Activated T-helper 1 cell treated with Interleukin-2 at 50 U/mL for 16 hours (primary cell): ENCODE data around the gene LEO1.
"Not testable (repeated sequence)": the region's sequence is repeated elsewhere in the genome, so short reads cannot be mapped to it uniquely, and the experiment has no call there.

ENCODE experiments used
- DNase-seq: peaks from one replicate; pipeline ENCODE4 v3.0.0-alpha.2; 2020; ENCODE audit warnings: low read depth

The LEO1 gene

DNA sequence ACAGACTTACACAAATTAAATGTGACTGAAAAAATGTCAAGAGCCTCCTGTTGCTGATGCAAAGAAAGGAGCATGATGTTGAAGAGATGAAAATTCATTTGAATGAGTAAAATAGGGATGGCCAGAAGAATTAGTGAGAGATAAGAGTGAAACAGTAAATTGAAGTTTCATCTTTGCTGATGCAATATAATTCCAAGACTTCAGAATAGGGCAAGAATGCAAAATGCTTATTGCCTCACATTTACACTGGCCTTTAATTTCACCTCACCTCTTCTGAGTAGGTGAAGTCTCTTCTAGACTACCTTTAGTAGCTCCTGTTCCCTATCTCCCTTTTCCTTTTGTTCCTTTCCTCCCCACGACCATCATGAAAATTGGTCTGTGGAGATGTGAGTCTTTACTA lies 32.1 kb upstream of the LEO1 start:
- no peak for DNase-seq

DNA sequence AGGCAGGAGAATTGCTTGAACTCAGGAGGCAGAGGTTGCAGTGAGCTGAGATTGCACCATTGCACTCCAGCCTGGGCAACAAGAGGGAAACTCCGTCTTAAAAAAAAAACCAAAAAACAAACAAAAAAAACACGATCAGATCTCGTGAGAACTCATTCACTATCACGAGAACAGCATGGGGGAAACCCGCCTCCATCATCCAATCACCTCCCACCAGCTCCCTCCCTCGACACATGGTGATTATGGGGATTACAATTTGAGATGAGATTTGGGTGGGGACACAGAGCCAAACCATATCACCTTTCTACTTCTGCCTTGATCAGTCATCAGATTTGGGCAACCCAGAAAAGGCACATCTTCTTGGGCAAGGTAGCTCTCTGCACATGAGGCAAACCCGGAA lies 31.5 kb upstream of the LEO1 start:
- DNase-seq = not testable (repeated sequence)

DNA sequence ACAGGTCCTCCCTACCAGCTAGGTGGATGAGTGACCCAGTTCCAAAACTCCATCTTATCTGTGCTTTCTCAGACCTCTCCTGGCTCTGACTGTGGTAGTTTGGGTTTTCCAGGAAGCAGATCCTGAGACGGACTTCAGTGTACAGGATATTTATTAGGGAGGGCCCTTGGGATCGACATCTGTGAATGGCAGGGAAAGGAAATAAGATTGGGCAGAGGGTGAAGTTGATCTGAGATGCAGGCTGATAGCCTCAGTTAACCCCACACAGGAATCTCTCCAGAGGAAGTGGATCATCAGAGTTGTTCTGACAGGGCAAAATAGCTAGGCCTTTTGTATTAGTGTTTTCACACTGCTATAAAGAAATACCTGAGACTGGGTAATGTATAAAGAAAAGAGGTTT lies 30.8 kb upstream of the LEO1 start:
- no peak for DNase-seq

DNA sequence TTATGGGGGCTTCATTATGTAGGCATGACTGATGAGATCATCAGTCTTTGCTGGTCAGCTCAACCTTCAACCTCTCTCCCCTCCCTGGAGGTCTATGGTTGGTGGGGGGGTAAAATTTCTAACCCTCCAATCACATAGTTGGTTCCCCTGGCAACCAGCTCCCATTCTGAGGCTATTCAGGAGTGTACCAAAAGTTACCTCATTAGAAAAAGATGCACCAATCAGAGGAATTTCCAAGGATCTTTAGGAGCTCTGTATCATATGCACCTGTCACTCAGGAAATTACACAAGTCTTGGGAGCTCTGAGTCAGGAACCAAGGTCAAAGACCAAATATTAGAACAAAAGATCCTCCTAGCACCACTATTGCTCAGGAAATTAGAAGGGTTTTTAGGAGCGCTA lies 21.4 kb upstream of the LEO1 start:
- no peak for DNase-seq

DNA sequence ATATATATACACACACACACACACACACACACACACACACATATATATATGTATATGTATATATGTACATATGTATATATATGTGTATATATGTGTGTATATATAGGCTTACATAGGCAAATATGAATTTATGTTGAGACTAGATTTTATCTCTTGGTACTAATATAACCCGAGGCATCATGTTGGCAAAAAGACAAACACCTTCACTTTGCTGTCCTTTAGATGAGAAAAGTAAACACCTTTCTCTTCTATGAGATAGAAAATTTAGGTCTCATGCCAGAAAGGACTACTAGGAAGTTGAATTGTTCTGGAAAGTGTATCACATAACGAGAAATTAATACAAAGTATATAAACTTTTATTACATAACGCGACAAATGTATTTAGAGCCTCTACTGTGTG lies 19.6 kb upstream of the LEO1 start:
- no peak for DNase-seq

DNA sequence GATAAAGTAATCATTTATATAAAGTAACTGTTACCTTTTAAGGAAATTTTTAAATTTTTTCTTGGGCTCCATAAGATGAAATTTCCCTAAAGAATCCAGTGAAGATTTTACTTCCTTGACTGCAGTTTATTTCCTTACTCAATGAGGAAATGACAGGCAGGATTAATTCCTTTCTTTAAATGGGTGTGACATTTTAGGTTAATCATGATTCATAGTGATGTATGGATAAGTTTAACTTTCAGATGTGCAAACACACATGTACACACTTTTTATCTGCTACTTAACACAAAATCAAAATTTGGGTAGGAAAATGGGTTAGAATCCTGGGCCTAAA lies 11.2 kb upstream of the LEO1 start:
- no peak for DNase-seq

DNA sequence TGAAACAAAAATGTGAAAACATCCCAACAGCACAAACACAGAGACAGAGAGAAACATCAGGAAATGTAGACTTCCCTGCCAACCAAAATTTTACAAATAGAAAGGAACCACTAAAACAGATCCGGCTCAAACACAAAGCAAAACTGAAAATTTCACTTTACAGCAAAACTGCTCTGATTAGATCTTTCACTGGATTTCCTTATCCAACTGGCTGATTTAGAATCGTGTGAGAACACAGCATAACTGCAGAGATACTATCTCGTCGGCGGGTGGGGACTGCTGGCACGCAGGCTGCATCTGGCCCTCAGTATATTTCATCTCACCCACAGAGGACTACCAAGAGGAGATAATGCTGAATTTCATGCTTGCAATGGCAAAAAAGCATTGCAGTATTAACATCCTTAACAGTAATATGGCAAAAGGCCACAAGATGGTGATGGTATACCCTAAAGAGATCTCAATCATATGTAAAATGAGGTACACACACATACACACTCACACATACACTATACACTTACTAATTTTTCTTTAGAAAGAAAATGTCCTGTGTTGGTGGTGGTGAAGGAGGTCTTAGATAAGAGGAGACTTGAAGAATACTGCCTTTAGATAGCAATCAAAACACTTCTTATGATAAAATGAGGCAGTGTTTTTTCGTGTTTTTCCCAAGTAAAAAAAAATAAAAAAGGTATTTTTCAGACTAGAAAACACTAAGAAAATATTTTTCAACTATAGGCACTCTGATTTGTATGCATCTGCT lies 10.6 kb upstream of the LEO1 start:
- no peak for DNase-seq

DNA sequence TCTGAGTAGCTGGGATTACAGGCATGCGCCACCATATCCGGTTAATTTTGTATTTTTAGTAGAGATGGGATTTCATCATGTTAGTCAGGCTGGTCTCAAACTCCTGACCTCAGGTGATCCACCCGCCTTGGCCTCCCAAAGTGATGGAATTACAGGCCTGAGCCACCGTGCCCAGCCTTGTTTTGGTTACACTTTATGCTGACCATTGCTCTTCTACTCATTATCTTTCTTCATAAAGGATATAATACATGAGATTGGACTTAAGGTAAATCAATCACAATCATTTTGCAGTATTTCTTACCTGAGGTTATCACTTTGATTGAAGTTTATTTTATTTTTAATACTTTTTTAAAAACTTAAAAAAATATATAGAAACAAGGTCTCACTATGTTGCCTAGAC lies 2.2 kb upstream of the LEO1 start:
- DNase-seq = no peak

DNA sequence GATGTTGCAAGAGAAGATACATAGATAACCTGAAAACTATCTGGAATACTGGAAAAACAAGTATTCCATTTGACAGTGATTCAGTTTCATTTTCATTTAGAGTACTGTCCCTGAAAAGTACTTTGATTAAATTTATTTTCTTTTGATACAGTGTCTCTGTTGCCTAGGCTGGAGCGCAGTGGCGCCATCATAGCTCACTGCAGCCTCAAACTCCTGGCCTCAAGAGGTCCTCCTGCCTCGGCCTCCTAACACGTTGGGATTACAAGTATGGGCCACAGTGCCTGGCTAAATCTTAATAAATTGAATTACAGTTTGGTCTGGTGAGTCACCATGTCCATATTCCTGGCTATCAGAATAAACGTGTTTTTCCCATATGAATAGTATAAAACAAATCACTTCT lies 1.6 kb upstream of the LEO1 start:
- DNase-seq = no peak

DNA sequence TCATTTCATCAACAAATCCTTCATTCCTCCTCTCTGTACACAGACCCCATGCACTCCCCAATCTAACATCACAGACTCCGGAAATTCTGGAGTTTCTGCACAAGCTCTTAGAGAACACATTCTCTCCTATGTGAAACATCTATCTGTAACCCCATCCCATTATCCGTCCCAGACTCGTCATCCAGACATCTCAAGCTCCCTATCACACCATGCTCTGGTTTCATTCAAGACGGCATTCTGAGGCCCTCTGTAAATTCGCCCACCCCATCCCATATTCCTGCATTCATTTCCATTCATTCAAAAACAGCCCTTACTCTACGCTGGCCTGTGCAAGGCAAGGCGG lies 575 bp downstream of the LEO1 start:
- DNase-seq = no peak

DNA sequence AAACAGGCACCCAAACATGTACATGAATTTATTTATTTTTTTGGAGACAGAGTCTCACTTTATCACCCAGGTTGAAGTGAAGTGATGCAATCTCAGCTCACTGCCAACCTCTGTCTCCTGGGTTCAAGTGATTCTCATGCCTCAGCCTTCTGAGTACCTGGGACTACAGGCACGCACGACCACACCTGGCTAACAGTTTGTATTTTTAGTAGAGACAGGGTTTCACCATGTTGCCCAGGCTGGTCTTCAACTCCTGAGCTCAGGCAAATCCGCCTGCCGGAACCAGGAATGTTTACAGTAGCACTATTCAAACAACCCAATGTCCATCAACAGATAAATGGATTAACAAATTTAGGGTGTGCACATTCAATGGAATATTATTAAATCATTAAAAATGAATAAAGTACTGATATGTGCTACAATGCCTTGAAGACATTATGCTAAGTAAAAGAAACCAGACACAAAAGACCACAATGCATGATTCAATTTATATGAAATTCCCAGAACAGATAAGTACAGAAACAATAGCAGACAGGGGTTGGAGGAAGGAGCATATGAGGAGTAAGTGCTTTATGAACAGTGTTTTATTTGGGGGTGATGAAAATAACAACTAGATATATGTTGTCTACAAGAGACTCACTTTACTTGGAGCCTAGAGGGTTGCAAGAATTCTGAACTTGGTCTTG lies 1.3 kb downstream of the LEO1 start:
- no peak for DNase-seq

DNA sequence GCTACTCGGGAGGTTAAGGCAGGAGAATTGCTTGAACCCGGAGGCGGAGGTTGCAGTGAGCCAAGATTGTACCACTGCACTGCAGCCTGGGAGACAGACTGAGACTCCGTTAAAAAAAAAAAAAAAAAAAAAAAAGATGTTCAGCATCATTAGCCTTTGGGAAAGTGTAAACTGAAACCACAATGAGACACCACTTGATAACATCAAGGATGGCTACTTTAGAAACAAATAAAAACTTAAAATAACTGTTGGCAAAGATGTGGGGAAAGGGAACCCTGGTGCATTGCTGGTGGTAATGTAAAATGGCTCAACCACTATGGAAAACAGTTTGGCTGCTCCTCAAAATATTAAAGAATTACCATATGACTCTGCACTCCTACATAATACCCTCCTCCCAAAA lies 1.9 kb downstream of the LEO1 start:
- no peak for DNase-seq

DNA sequence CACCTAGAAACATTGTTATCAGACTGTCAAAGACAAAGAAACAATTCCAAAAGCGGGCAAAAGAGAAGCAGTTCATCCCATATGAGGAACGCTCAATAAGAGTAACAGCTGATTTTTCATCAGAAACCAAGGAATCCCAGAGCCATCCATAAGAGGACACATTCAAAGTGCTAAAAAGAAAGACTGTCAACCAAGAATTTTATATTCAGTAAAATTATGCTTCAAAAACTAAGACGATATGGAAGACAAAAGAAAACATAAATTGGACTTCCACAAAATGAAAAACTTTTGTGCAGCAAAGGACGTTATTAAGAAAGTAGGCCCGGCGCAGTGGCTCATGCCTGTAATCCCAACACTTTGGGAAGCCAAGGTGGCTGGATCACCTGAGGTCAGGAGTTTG lies 4.0 kb downstream of the LEO1 start:
- no peak for DNase-seq

DNA sequence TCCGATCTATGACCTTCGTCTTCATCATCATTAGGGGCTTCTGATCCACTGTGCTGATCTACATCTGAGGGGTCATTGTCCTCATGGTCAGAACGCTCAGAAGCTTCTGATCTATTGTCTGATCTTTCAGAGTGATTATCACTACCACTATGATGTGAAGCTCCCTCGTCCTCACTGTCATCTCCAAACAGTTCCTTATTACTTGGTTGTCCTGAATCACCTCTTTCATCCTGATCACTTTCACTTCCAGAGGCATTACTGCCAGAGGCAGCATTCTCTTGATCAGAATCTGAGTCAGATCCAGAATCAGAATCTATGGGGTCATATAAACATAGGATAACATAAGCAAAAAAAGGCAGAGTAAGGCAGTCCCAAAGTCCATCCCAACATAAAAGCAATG lies 5.4 kb downstream of the LEO1 start:
- no peak for DNase-seq

DNA sequence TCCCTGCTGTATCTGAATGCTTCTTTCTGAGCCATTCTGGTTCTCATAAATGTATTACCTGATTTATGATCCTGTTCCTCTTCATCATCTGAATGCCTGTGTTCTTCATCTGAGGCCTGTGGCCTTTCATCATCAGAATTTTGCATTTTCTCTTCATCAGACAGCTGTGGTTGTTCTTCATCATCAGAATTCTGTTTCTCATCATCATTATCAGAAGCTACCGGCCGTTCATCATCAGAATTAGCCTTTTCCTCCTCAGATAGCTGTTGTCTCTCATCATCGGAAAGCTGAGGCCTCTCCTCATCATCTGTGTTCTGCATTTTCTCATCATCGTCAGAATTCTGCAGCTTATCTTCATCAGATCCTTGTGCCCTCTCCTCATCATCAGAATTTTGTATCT lies 5.9 kb downstream of the LEO1 start:
- no peak for DNase-seq

DNA sequence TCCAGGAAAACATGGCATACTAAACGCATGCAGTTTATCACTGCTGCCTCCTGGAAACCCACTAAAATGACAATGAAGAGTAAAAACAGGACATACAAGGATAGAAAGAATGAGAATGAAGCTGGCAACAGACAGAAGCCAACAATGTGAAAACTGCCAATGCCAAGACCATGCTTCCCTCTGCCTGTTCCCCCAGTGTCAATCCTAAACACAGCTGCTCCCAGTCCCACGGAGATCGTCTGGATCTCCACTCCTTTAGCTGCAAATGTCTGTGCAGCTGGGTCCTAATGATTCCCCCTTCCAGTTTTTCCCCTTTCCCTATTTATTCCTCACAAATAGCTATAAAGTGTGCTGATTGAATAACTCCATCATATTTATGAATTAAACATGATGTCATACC lies 16.1 kb downstream of the LEO1 start:
- DNase-seq = no peak

DNA sequence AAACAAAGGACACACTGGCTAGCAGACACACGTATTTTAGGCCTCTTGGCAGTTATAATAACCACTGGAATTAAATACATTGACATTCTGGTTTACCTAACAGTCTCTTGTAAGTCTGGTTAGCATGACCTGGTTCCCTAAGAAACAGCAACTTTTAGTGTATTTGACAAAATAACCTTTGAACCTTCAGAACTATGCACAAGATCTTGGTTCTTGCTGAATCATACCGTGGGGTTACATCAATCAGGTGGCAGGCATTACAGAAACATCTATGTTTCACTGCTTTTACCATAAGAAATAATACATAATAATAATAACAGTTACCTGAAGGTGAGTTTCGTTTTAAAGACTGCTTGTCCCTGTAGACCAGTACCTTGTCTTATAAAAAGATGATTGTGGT lies 18.8 kb downstream of the LEO1 start:
- no peak for DNase-seq

DNA sequence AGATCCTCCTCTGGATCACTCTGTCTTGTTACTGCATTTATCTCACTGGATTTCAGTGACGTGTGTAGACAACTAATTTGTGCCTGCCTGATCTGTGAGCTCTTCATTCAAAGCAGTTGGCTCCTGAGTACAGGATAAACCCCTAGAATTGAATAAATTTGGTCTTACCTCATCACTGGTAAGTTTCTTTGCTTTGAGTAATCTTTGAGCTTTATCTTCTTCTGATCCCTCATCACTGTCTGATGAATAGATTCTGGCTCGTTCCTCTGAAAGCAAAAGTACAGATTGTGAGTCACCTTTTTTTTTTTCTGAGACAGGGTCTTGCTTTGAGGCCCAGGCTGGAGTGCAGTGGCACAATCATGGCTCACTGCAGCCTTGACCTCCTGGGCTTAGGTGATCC lies 24.5 kb downstream of the LEO1 start:
- DNase-seq = no peak

DNA sequence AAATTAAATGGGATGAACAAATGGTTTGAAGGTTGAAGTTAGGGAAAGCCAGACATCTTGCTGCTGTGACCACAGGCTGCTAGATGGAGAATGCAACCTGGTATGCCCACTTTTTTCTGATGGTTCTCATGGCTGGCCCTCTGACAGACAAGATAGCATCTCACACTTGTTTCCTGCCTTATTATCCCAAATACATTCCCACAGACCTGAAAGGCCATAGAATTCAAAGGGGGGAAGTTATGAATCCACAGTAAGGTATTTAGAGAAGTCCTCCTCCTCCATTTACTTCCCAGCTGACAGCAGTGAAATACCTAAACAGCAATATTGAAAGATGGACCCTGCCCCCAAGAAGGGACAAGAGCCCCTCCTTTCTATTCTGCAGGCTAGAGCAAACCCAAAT lies 32.4 kb downstream of the LEO1 start:
- no peak for DNase-seq

DNA sequence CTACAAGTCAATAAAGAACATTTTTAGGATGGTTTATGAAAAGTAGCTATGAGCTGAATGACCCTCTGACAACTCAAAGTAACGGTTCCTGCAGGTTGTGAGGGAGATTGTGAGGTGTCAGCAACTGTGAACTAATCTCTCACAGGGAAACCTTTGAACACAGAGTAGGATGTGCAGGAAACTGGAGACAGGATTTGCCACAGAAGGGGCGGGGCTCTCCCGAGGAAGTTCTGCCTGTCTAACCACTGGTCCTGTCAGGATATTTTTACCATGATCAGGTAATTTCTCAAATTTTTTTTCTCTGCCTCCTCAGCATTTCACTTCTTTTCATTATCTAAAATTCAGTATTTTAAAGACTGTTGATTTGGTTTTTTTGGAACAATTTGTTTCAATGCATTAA lies 33.3 kb downstream of the LEO1 start:
- DNase-seq = no peak

DNA sequence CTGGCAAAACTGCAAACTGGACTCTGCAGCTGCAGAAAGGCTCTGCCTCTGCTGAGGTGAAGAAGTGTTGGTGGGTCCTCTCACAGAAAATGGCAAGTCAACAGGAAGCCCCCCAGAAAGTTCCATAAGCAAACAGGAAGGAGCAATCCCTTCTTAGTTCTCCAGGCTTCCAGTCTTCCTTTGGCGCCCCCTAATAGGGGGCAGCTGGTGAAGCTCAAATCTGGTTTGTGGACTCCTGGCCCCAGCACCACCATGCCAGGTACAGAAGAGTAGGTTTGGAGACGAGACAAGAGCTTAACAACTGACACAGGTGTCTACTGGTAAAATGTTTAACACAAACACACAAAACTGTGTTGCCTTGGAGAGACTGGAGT lies 35.5 kb downstream of the LEO1 start:
- DNase-seq = no peak

DNA sequence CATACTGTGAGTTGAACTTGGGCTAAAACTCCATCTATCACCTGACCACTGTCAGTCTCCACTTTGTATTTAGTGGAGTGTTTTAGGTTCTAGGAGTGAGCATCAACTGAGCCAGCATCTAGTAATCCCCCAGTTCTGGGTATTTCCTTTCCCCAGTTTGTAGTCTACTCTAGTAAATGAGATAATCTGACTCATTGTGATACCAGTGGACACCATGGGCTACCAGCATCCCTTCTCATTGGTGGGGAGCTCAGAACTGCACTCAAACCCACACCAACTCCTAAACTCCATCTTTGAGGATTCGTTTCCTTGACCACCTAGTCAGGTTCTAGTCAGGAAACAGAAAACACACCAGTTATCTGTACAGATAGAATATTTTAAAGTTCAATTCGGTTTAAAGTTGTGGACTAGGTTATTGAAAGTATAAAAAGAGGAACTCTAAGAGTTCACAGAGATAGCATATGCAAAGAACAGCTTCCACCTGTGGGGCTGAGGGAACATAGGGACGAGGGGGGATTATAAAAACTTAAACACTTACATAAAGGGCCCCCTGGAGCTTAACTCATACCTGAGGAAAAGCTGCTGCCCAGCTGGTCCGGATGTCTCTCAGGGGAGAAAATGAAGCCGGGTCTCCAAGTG lies 36.0 kb downstream of the LEO1 start:
- no peak for DNase-seq

DNA sequence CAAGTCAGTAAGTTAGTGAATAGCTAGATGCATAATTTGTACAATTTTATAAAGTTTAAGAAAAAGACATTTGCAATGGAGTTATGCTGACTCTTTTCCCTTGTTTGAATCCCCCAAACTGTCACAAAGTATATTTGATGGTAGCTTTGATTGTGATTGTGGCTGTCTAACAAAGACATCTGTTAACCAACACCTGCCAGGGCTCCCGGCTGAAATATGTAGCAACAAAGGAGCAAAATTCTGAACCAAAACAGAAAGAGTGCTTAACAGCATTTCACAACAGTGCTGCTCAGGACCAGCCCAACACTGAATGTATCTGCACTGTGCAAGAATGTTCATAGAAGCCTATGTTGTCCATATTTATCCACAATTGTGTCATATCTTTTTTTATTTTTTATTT lies 39.4 kb downstream of the LEO1 start:
- no peak for DNase-seq

DNA sequence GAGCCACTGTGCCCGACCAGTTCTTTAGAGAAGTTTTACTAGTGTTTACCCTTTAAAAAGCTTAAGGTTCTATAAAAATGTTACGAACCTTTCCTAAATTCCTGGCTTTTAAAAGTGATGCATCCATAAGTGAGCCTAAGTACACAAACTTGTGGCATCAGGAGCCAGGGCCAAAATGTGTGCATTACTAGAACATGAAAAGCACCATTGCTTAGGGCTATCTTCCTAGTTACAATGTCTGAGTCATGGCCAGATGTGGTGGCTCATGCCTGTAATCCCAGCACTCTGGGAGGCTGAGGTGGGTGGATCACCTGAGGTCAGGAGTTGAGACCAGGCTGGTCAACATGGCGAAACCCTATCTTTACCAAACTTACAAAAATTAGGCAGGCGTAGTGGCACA lies 39.9 kb downstream of the LEO1 start:
- DNase-seq = no peak
